Retina (tissue), 1 donor: ENCODE results near the gene ME1.
"Not testable (repeated sequence)": the region's sequence is repeated elsewhere in the genome, so short reads cannot be mapped to it uniquely, and the experiment has no call there.

Source experiments
- DNase-seq: peaks from one replicate; pipeline ENCODE4 v3.0.0-alpha.2; 2016

Gene ME1

DNA sequence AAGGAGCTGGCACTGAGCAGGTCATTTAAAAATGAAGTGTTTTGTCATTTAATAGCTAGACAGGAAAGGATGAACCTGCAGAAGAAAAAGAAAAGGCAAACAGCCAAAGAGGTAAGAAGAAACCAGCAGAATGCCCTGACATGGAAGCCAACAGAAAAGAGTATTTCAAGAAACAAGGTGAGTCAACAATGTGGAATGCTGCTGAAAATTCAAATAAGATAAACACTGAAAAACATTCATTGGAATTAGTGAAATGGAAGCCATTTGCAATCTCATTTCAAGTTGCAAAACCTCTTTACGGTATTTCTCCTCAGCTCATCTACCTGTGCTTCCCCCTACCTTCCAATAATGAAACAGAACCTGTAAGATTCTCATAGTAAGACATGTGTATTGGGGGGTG is 178.1 kb downstream of the ME1 start:
- no peak for DNase-seq

DNA sequence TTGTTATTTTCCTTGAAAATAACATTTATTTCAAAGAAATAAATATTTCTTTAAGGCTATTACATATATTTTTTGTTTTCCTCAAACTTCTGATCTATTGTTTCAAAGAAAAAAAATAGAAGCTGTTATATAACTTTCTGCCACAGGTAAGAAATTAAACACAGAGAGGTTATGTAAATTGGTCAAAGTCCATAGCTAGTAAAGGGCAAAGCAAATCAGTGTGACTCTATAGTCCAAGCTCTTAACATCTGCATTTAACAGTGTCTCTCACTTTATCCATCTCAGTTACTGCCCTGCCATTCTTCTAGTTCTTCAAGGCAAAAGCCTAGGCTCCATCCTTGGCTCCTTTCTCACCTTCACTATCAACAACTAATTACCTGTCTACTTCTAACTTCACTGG is 180.6 kb downstream of the ME1 start:
- DNase-seq: no peak

DNA sequence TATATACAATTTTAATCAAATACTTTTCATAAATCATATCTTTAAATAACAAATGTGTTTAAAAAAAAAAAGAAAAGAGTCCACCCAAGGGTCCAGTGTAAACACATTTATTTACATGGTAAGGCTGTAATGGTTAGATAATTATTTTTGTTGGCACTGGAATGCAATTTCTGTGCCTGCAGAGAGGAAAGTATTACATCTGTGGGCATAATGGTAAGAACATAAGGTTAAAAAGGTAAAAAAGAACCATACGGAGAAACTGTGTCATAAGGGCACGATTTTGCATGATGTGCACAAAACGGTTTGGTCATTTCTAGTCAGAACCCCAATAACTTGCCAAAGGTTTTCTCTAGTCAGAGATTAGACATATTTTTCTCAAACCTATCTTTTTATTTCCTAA is 183.4 kb downstream of the ME1 start:
- DNase-seq: no peak

DNA sequence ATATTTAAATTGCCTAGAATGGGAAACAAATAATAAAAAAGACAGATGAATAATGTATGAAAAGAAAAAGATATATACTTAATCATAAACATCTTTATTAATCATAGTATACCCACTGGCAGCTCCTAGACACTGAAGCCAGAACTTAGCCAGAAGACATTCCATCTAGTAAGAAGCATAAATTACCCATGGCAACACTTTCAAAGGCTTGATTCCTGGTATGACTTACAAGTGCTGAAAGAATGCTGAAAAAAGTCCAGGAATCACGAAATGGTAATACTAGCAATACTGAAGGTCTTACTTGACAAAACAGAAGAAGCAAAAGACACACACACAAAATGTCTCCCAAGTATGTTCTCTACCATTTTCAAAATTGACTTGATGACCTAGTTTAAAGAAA is 199.7 kb downstream of the ME1 start:
- no peak for DNase-seq

DNA sequence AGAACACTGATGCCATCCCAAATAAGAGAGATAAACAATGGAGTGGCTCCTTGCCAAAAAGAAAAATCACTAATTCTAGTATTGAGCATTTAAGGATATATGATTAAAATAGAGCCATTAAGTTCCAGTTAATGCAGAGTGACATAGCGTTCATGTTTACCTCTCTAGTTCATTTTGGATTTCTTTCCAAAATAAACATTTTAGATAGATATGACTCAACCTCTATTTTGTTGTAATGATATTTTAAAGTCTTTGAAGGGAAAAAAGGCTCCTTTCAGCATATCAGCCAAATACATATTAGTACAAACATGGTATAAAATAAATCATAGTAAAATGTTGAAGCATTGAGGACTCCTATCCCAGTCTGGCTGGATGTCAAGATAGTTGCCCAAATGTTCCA is 204.3 kb downstream of the ME1 start:
- no peak for DNase-seq

DNA sequence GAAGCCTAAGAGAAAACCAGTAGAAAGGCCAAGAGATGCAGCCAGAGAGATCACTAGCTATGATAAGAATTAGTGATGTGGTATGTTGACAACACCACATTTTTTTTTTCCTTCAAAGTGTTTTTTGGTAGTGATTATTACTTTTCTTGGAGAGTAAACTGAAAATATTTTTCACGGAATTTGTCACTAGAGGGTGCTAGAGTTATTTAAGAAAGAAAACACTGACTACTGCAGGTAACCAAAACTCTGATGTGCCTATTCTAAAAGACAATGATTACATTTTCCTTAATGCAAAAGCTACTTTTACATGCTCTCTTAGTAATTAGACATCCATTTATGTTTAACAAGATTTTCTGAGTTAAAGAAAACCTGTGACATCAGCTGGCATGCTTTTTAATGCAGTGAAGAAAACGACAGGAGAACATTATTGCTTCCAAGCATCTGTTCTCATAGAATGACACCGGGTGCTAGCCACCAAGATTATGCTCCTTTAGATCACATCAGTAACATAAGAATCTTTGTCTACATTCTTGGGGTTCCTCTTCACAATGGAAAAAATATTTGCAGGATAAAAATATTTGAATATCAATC is 208.9 kb downstream of the ME1 start:
- peak; percentile 32 for DNase-seq

DNA sequence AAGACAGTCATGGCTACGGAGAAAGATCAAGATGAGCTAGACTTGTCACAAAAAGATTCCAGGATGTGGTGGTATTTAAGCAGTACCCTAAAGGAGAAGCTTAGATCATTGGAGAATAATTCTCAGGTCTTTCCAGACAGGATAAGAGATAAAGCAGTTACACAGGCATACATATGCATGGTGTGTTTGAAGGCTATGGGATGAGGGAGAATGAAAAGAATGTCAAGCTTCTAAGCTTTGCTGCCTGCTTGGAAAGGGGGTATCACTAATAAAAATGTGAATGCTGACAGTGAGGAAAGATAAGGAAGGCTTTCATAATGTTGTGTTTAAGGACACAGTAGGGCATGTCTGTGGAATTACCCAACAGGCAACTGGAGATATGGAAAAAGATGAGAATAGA is 209.6 kb downstream of the ME1 start:
- DNase-seq: no peak

DNA sequence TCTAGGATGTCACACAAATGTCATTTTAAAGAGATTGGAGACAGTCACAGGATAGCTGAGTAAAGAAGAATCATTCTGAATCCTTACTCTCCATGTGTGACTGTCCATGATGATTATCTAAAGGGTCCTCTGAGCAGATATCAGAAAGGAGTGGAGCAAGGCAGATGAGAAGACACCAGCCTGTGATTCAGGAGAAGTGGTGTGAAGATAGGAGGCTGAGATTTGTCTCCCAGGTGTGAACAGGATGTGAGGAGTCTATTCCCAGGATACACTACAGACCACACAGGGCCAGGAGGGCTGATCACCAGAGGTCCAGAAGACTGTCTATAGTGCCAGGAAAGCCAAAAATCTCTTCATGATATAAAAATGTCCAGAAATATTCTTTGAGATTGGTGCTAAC is 210.7 kb downstream of the ME1 start:
- DNase-seq: no peak

DNA sequence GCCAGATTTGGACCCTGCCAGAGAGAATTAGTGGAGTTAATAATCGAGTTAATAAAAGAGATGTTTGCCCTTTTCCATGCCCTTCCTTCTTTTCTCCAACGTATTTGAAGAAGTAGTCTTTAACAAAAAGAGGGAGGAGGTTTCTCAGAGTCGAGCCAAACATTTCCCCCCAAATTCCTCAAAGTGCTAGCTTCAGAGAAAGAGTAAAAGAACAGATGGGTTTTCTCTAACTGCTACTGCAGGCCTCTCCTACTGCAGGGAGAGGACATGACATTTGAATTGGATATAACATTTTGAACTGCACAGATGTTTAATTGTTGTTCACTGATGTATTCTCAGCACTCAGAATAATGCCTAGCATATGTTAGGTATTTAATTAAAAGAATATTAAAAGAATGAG is 212.2 kb downstream of the ME1 start:
- no peak for DNase-seq

DNA sequence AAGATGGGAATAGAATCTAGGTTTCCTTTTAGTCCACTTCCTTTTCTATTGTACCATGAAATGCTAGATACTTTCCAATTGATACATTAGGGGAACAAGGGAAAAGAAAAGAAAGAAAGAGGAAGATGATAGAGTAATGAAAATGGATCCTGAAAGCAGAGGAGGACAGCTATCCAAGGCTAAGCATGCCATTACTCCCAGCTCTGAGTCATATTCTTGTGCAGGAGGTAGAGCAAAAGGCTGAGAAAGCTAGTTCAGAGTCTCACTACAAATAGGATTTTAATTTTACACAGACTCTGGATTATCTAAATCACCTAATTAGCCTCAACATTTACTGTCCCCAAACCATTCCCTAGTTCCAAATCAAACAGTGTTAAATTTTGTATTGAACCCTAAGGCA is 214.0 kb downstream of the ME1 start:
- DNase-seq: no peak

DNA sequence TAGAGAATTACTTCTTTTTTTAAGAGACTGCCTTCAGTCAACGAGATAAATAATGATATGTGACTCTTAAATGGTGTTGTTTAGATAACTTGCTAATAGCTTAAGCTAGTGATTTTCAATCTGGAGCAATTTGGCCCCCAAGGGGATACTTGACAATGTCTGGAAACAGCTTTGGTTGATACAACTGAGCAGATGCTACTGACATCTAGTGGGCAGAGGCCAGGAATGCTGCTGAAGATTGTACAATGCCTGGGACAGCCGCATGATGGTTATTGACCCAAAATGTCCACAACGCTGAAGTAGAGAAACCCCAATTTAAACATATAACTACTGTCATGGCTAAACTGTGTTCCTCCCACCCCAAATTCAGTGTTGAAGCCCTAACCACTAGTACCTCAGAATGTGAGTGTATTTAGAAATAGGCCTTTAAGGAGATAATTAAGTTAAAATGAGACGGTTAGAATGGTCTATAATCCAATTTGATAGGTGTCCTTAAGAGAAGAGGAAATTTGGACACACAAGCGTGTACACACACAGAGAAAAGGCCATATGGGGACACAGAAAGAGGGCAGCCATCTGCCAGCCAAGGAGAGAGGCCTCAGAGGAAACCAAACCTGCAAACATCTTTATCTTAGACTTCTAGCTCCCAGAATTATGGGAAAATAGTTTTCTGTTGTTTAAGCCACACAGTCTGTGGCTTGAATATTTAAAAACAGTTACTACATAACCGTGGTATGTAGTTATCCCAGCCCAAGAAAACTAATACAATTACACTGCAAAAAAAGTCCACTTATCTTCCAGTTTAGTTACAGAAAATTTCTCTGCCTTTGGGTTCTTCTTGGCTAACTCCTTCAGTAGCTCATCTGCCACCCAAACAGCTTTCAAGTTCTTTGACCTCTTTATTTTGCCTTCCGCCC is 215.5 kb downstream of the ME1 start:
- DNase-seq: peak; percentile 64

DNA sequence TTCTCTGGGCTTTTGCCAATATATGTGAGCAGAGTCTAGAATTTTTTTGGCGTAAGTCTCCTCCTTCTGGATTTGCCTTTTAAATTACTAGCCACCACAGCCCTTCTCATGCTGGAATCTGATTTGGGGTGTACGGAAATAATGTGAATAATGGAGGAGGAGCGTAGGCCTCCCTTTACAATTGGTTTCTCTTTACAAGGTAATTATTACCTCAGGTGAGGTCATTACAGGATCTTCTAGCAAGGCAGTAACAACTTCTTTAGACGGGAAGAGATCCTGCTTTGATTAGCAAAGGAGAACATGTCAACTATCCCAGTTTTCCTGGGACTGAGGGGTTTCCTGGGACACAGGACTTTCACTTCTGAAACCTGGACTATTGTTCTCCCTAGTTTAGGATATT is 228.8 kb downstream of the ME1 start:
- no peak for DNase-seq

DNA sequence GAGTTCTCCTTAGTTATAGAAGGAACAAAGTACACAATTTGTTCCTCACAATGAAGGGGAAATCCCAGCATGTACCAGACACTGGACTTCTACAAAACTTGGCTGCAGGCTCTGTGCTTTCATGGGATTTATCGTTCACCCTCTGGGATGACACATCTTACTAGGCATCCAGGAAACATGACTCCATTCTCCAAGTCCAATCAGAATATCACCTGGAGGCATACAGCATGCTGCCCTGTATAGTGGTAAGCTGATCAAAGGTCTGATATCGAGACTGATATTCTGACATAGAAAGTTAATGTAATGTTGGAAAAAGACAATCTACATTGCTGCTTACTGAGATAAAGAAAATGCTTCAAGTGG is 231.0 kb downstream of the ME1 start:
- DNase-seq: no peak

DNA sequence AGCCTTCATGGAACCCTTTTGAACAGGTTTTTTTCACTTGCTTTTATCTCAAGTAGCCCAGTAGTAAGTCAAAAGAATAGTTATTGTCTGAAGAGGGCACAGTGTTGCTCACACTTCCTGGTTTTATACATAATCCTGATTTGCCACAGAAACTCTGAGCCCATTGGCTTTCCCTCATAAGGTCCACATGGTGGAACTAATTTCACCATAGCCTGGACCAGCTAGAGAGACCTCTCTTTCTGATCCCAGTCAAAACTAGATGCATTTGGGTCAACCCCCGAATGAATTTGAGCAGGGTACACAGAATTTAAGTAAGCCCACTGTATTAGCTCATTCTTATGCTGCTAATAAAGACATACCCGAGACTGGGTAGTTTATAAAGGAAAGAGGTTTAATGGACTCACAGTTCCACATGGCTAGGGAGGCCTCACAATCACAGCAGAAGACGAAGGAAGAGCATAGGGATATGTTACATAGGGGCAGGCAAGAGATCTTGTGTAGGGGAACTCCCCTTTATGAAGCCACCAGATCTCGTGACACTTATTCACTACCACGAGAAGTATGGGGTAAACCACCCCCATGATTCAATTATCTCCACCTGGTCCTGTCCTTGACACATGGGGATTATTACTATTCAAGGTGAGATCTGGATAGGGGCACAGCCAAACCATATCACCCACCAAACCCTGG is 231.5 kb downstream of the ME1 start:
- DNase-seq: no peak

DNA sequence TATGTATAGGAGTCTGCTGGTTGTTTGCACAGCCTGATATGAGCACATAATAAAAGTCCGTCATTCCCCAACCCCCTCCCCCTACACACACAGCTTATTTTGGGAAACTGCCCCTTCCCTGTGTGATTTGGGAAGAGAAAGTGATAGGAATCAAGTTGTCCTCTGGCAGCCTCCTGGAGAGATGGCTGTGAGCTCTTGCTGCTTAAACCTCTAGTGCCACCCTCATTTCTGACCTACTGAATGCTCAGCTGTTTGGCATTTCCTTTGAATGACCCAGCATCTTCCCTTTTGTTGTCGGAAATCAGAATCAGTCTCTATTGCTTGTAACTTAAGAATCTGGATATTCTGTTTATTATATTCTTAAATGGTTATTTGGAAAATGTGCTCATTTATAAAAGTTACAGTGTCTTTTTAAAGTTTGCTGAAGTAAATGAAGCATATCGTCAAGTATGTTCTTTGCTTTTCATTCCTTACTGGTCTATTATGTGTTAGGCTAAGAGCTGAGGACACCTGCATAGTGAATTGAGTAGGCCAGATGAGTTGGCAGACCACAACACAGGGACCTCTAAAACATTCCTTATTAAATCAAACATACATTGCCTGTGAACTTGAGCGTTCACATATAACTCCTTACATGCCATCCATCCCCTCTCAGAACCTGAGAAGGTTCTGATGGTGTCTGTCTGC is 232.2 kb downstream of the ME1 start:
- DNase-seq: no peak

DNA sequence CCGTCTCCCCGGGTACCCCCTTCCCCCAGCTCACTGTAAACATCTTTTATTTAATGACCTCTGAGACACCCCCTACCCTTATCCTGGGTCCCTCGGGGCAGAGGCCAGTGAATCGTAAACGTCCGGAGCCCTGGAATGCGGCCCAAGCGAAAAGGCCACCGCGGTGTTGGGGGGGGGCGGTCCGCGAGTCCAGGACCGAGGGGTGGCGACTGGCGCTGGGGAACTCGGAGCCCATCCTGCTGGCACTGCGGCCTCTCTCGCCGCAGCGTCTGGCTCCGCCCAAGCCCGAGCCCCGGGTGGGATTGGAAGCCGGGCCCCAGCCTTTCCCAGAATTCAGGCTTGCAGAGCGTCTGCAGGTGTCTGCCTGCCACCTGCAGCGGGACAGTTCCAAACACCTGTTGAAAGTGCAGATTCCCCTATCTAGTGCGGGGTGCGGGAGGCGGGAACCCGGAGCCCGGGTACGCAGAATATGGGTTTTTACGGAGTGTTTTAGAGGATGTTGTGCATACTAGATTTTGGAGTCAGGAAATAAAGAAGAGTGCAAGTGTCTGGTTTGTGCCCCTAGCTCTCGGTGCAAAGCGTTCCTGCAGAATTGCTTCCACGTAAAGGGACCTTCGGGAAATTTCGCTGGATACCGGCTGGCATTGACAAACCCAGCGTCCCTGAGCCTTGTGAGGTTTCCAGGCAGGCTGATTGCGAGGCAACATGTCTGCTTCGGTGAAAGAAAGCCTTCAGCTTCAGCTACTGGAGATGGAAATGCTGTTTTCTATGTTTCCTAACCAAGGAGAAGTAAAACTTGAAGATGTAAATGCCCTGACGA is 236.9 kb downstream of the ME1 start:
- peak; percentile 79 for DNase-seq

DNA sequence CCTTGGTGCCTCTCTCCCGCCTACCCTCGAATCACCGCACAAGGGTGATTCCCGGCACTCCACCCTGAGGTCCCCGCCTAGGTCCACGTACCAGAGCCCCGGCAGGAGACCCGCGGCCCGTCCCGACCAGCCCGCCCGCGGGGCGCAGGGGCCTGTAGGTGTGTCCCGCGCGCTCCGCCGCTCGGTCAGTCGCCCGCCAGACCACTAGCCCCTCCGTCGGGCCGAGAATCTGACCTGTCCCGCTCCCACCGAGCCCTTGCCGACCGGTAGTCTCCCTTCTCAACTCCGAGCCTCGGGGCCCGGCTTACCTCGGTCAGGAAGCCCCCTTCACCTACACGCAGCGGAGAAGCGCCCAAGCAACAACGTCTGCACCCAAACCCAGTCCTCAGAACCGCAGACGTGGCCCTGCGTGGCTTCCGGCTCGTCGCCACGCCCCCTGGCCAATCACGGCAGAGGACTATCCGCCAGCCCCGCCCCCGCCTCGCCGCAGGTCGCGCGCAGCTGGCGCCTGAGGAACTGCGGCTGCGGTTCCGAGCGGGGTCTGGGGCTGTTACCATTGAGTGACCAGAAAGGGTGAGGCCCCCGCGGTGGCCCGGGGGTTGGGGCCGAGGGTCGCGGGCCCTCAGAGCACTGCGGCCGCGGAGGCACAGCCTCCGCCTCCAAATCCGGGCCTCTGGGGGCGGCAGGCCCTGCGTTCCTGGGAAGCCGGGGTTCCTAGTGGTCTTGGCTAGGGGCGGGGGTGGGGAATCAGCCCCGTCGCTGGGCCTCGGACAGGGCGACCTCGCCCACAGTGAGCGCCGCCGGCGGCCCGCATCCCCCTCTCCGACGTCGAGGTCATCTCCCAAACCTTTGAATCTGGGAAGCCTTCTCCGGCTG is 237.7 kb downstream of the ME1 start, which contains the start of the genes PGM3 and RWDD2A:
Gene PGM3, minus strand, starts transcription at position 395 of the 876 bp plus-strand sequence. CDS start 2,253 bp downstream, outside the sequence.
Gene RWDD2A, plus strand, starts transcription at position 487 of the 876 bp plus-strand sequence. CDS start 1,095 bp downstream, outside the sequence.
- peak; percentile 96 for DNase-seq

DNA sequence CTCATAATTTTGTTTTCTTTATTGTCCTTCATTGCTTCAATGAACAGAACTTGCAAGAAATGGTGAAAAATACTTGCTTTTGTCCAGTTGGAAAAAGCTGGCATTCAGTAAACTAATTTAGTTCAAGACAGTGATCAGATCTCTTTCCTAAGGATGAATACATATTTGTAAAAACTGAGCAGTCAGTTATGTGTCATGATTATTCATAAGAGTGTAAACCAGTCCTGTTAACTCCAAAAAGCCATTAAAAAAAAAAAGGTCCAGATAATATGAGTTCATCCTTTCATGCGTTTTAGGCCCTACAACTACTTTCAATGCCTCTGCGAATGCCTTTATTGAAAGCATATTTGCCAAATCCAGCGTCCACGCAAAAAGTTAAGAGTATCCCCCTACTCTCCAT is 238.4 kb downstream of the ME1 start:
- no peak for DNase-seq

DNA sequence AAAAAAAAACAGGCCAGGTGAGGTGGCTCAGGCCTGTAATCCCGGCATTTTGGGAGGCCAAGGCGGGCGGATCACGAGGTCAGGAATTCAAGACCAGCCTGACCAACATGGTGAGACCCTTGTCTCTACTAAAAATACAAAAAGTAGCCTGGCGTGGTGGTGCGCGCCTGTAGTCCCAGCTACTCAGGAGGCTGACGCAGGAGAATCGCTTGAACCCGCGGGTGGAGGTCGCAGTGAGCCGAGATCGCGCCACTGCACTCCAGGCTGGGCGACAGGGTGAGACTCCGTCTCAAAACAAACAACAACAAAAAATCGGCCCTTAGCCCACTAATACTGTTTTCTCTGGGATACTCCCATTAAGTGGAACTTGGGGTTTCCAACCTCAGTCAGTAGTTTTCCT is 238.9 kb downstream of the ME1 start:
- not testable (repeated sequence) for DNase-seq

DNA sequence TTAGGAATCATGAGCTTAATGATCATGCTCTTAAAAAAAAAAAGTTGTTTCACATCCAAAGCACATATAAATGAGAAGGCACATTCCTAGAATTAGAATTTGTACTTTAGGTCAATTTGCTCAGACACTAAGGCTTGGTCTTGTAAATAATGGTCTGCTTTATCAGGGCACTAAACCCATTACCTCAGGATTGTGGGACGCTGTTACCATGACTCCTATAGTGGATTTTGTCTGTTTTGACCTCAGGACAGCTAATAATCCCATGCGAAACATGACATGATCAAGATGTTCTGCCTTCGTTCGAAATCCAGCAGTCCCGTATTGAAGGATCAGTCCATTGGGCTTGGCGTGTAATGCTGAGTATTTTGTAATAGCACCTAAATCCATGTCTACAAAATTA is 240.2 kb downstream of the ME1 start:
- DNase-seq: no peak

DNA sequence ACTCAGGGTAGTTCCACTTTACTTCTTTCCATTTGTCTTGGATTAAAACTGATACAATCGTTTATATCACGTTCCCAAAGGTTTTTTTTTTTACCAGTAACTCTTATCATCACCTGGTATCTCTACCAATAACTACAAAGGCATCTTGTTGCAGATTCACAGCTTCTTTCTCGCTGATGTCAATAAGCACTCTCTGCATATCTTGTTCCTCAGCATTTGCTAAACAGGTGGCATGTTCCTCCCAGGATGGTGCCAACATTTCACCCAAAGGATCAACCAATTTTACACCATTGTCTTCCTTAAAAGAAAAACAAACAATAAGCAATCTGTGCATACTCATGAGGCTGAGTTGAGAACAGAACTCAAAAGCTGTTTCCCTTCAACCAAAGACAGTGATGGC is 242.3 kb downstream of the ME1 start:
- no peak for DNase-seq
